Metanephros (tissue), 2 donors: ENCODE data around the gene MTCL1. TPM values are rescaled to one million over a fixed set of nuclear protein-coding genes. Genes with fewer than 3 reads are reported as not detected.

Experiments
- small RNA-seq: library from RNA; depleted of rRNA; stranded (forward); fragments of <200 nt; gene quantifications from one replicate; pipeline ENCODE3, GENCODE V24; 2014; ENCODE audit warnings: low replicate concordance
- total RNA-seq: library from RNA; depleted of rRNA; stranded (reverse); fragments of >200 nt; gene quantifications from one replicate; pipeline ENCODE4 v1.2.3, GENCODE V29; 2014

MTCL1 gene
- 16.1 TPM for total RNA-seq

GRCh38 chr18:8705238-8705960 is at the start of gene MTCL1:
TSS of gene MTCL1 (plus strand) at chr18:8705556. CDS start at chr18:8705661, 105 bp downstream.

Small RNAs within 50 kb of the gene (small RNA-seq; reads per million reads assigned to genes)
- not detected for gene RF00019

Other genes with a start within 250 kb of the MTCL1 start
- 51.3 TPM for gene RAB12, start 96.1 kb upstream of the MTCL1 start, total RNA-seq